K562 (cell line): Measurements from ENCODE around the gene STK11. TPM values are rescaled to one million over a fixed set of nuclear protein-coding genes. Genes with fewer than 3 reads are reported as not detected.

Source experiments
- BRD4 ChIP-seq: fragments of 200-600 bp; sonication (generic); IDR thresholded peaks from 2 replicates; pipeline ENCODE4 v1.6.1; 2017; ENCODE audit warnings: inconsistent platforms
- COPS2 ChIP-seq: fragments of 450-650 bp; conservative IDR thresholded peaks from 2 replicates; pipeline ENCODE4 v1.6.1; 2016; ENCODE audit warnings: mild to moderate bottlenecking, moderate library complexity
- FOSL1 ChIP-seq: fragments of 200-800 bp; sonication (Bioruptor generic); conservative IDR thresholded peaks from 2 replicates; pipeline ENCODE4 v1.6.1; 2016; ENCODE audit warnings: missing genetic modification characterization, missing compliant biosample characterization
- KAT2B ChIP-seq: IDR thresholded peaks from one replicate; pipeline ENCODE4 v1.6.1; 2012; ENCODE audit warnings: low read depth, mild to moderate bottlenecking, control low read depth, inconsistent platforms, low read length, moderate library complexity
- KLF1 ChIP-seq: fragments of 450-650 bp; IDR thresholded peaks from 2 replicates; pipeline ENCODE4 v1.6.1; 2016; ENCODE audit warnings: missing genetic modification characterization, missing compliant biosample characterization
- KLF13 ChIP-seq: fragments of 450-650 bp; IDR thresholded peaks from 2 replicates; pipeline ENCODE4 v1.6.1; 2016; ENCODE audit warnings: missing genetic modification characterization, low read depth, mild to moderate bottlenecking, missing compliant biosample characterization, moderate library complexity, borderline replicate concordance
- NCOA1 ChIP-seq: fragments of 450-650 bp; IDR thresholded peaks from 2 replicates; pipeline ENCODE4 v1.6.1; 2016; ENCODE audit warnings: low read depth
- NCOA6 ChIP-seq: fragments of 450-650 bp; IDR thresholded peaks from 2 replicates; pipeline ENCODE4 v1.6.1; 2017; ENCODE audit warnings: mild to moderate bottlenecking
- POLR2AphosphoS5 ChIP-seq: IDR thresholded peaks from 2 replicates; pipeline ENCODE4 v1.6.1; 2011; ENCODE audit warnings: mild to moderate bottlenecking, low read depth, low read length, moderate library complexity; ENCODE audit not compliant: control insufficient read depth, insufficient read depth
- SMARCC2 ChIP-seq: fragments of 450-650 bp; IDR thresholded peaks from 2 replicates; pipeline ENCODE4 v1.6.1; 2017; ENCODE audit warnings: antibody characterized with exemption, moderate library complexity, mild to moderate bottlenecking, low read depth
- SUPT5H ChIP-seq: fragments of 450-650 bp; IDR thresholded peaks from 2 replicates; pipeline ENCODE4 v1.6.1; 2016
- TFAP4 ChIP-seq: sonication (generic); formaldehyde crosslinking; IDR thresholded peaks from 2 replicates; pipeline ENCODE4 v1.8.0; 2022; ENCODE audit warnings: missing genetic modification reagents, mild to moderate bottlenecking, moderate library complexity, borderline replicate concordance
- U2AF1 ChIP-seq: fragments of 200-400 bp; formaldehyde crosslinking; optimal IDR thresholded peaks from 2 replicates; pipeline ENCODE3; 2017; ENCODE audit warnings: mild to moderate bottlenecking, low read depth, low read length, moderate library complexity
- ZBTB49 ChIP-seq: sonication (generic); formaldehyde crosslinking; IDR thresholded peaks from 2 replicates; pipeline ENCODE4 v1.8.0; 2022; ENCODE audit warnings: missing genetic modification reagents, mild to moderate bottlenecking, borderline replicate concordance
- ZC3H8 ChIP-seq: fragments of 450-650 bp; IDR thresholded peaks from 2 replicates; pipeline ENCODE4 v1.6.1; 2017
- ZNF124 ChIP-seq: sonication (generic); formaldehyde crosslinking; IDR thresholded peaks from 2 replicates; pipeline ENCODE4 v1.8.1; 2022; ENCODE audit warnings: missing genetic modification reagents
- ZNF133 ChIP-seq: fragments of 250-450 bp; sonication (Bioruptor Pico); IDR thresholded peaks from 2 replicates; pipeline ENCODE4 v1.4.0; 2020; ENCODE audit warnings: mild to moderate bottlenecking
- ZNF3 ChIP-seq: fragments of 250-450 bp; sonication (Bioruptor Pico); IDR thresholded peaks from 2 replicates; pipeline ENCODE4 v1.5.0; 2021; ENCODE audit warnings: mild to moderate bottlenecking, moderate library complexity
- ZNF316 ChIP-seq: fragments of 450-650 bp; IDR thresholded peaks from 2 replicates; pipeline ENCODE4 v1.6.1; 2016
- ZNF408 ChIP-seq: fragments of 250-450 bp; sonication (Bioruptor Pico); IDR thresholded peaks from 2 replicates; pipeline ENCODE4 v1.4.0; 2020; ENCODE audit warnings: low read depth, mild to moderate bottlenecking, moderate library complexity
- ZNF551 ChIP-seq: fragments of 250-450 bp; sonication (Bioruptor Pico); IDR thresholded peaks from 2 replicates; pipeline ENCODE4 v1.5.0; 2021; ENCODE audit warnings: mild to moderate bottlenecking, moderate library complexity
- ZZZ3 ChIP-seq: fragments of 450-650 bp; IDR thresholded peaks from 2 replicates; pipeline ENCODE4 v1.6.1; 2016; ENCODE audit warnings: antibody characterized with exemption, mild to moderate bottlenecking, moderate library complexity
- polyA plus RNA-seq, 8 experiments: library from polyadenylated mRNA; depleted of rRNA in 4 of 8; stranded (reverse) in 5 of 8; unstranded in 3 of 8; fragments of >200 nt; fragmentation: Nextera tagmentation in 2 of 8; fragmentation: Illumina TruSeq in 1 of 8; extraction: Ambion mirVana in 2 of 8; extraction: Trizol in 1 of 8; gene quantifications; 2 replicates each; pipeline versions ENCODE4 v1.2.1 to v1.2.3, GENCODE V29; 2011 to 2014; ENCODE audit warnings: inconsistent platforms in 1 of 8, missing spikeins in 1 of 8
- total RNA-seq, 7 experiments: library from RNA; depleted of rRNA in 6 of 7; stranded (reverse); fragments of >200 nt in 6 of 7; fragmentation: Illumina TruSeq in 2 of 7; extraction: Trizol in 2 of 7; gene quantifications; 2 replicates each; pipeline versions ENCODE4 v1.2.1 to v1.2.3, GENCODE V29; 2011 to 2021; ENCODE audit warnings: low replicate concordance in 1 of 7
- TF ChIP-seq, protein P1 (sequence below): IDR thresholded peaks from 3 replicates; pipeline ENCODE4 v1.6.1; 2011; ENCODE audit warnings: borderline replicate concordance, mild to moderate bottlenecking, moderate library complexity; ENCODE audit not compliant: insufficient read length; ENCODE audit errors: extremely low read depth

The STK11 gene
- total and polyA plus RNA-seq, 9 of the 15 experiments (the other 6 are each of a cell fraction or from before 2014, with no cell fraction given): 0.15 to 96.5 (median 31.7) TPM

DNA sequence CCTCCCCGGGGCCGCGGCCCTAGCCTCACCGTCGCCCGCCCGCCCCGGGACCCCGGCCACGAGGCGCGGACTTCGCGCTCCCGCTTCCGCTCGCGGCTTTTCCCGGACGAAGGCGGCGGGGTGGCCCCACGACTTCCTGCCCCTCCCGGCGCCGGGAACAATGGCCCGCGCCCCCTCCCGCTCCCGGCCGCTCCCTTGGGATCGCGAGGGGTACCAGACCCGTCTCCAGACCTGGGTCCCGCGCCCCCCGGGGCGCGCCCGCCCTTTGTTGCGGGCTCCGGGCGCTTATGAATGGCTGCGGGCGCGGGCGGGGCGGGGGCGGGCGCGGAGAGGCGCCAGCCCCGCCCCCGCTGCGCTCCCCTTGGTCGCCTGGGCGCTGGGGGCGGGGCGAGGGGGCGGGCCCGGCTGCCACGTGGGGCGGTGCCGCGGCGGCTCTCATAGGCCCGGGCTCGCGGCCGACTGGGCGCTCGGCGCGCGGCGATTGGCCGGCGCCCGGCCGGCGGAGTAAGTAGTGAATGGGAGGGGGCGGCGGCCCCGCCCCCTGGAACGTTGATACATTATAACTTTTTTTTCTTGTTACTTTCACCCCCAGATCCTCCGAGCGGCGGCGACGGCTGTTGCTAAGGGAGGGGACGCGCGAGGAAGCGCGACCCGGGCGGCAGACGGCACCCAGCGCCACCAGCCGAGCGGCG lies 43.9 kb downstream of the STK11 start (continued):
- TF ChIP-seq ZBTB49 (CRISPR knock-in tag) (no peak), NCOA6 (no peak), KAT2B (no peak), ZNF124 (no peak), KLF1 (no peak), BRD4 (no peak), COPS2 (no peak), KLF13 (tag) (peak; percentile 72; the same call in 1 of the 2 replicates), ZNF551 (no peak), NCOA1 (no peak), FOSL1 (tag) (no peak), SUPT5H (peak; percentile 69), SMARCC2 (no peak), TFAP4 (CRISPR knock-in tag) (no peak), POLR2AphosphoS5 (peak; percentile 70; the same call in 1 of the 2 replicates), ZC3H8 (no peak), U2AF1 (peak; percentile 48), ZZZ3 (no peak), ZNF316 (no peak), ZNF133 (CRISPR knock-in tag) (no peak), ZNF408 (CRISPR knock-in tag) (no peak), ZNF3 (CRISPR knock-in tag) (no peak)
- TF ChIP-seq, protein P1, sequence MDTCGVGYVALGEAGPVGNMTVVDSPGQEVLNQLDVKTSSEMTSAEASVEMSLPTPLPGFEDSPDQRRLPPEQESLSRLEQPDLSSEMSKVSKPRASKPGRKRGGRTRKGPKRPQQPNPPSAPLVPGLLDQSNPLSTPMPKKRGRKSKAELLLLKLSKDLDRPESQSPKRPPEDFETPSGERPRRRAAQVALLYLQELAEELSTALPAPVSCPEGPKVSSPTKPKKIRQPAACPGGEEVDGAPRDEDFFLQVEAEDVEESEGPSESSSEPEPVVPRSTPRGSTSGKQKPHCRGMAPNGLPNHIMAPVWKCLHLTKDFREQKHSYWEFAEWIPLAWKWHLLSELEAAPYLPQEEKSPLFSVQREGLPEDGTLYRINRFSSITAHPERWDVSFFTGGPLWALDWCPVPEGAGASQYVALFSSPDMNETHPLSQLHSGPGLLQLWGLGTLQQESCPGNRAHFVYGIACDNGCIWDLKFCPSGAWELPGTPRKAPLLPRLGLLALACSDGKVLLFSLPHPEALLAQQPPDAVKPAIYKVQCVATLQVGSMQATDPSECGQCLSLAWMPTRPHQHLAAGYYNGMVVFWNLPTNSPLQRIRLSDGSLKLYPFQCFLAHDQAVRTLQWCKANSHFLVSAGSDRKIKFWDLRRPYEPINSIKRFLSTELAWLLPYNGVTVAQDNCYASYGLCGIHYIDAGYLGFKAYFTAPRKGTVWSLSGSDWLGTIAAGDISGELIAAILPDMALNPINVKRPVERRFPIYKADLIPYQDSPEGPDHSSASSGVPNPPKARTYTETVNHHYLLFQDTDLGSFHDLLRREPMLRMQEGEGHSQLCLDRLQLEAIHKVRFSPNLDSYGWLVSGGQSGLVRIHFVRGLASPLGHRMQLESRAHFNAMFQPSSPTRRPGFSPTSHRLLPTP: no peak
